ENCODE results near the gene PRKAG2. TPM values are rescaled to one million over a fixed set of nuclear protein-coding genes. Genes with fewer than 3 reads are reported as not detected.

The PRKAG2 gene
- total RNA-seq, 1 donor from 2014 or later: 20.6 TPM

GRCh38 chr7:151781161-151781845, 95.6 kb downstream of the PRKAG2 start:
- Mint-ChIP-seq H3K27me3 (peaks cover 45% of the 10 kb centered on the region), H3K27ac (no peak overlapping the region), H3K36me3 (ENCODE audit: insufficient read depth) (peaks cover 3% of the 10 kb centered on the region), H3K4me3 (ENCODE audit: low read depth) (no peak overlapping the region), H3K4me1 (ENCODE audit: low read depth) (peaks cover 6% of the 10 kb centered on the region), H3K9me3 (ENCODE audit: low read depth) (peaks cover 8% of the 10 kb centered on the region)
- no peak for DNase-seq (ENCODE audit: low spot score, unreplicated experiment)
- no peak for TF ChIP-seq CTCF (IDR thresholded peaks at IDR 0.05; ENCODE audit: unreplicated experiment)

- Mint-ChIP-seq H3K36me3 (ENCODE audit: insufficient read depth) (peaks cover 3% of the 10 kb centered on the region), H3K27me3 (peaks cover 41% of the 10 kb centered on the region), H3K4me3 (ENCODE audit: low read depth) (no peak overlapping the region), H3K4me1 (ENCODE audit: low read depth) (peaks cover 6% of the 10 kb centered on the region), H3K27ac (no peak overlapping the region), H3K9me3 (ENCODE audit: low read depth) (peaks cover 8% of the 10 kb centered on the region)
- no peak for DNase-seq (ENCODE audit: low spot score, unreplicated experiment)
- TF ChIP-seq CTCF (IDR thresholded peaks at IDR 0.05; ENCODE audit: unreplicated experiment): no peak
Measured at GRCh38 chr7:151780631-151781030, 96.3 kb downstream of the PRKAG2 start.

GRCh38 chr7:151779678-151780077, 97.2 kb downstream of the PRKAG2 start:
- peaks cover 3% of the 10 kb centered on the region for H3K4me1 Mint-ChIP-seq (ENCODE audit: low read depth)
- peaks cover 38% of the 10 kb centered on the region for H3K27me3 Mint-ChIP-seq
- H3K27ac Mint-ChIP-seq: no peak overlapping the region
- peaks cover 3% of the 10 kb centered on the region for H3K36me3 Mint-ChIP-seq (ENCODE audit: insufficient read depth)
- no peak overlapping the region for H3K4me3 Mint-ChIP-seq (ENCODE audit: low read depth)
- no peak for DNase-seq (ENCODE audit: low spot score, unreplicated experiment)
- peaks cover 8% of the 10 kb centered on the region for H3K9me3 Mint-ChIP-seq (ENCODE audit: low read depth)
- no peak for TF ChIP-seq CTCF (IDR thresholded peaks at IDR 0.05; ENCODE audit: unreplicated experiment)

- Mint-ChIP-seq H3K27me3 (peaks cover 36% of the 10 kb centered on the region), H3K36me3 (ENCODE audit: insufficient read depth) (peaks cover 3% of the 10 kb centered on the region), H3K4me1 (ENCODE audit: low read depth) (peaks cover 3% of the 10 kb centered on the region), H3K4me3 (ENCODE audit: low read depth) (no peak overlapping the region), H3K9me3 (ENCODE audit: low read depth) (peaks cover 8% of the 10 kb centered on the region), H3K27ac (no peak overlapping the region)
- no peak for TF ChIP-seq CTCF (IDR thresholded peaks at IDR 0.05; ENCODE audit: unreplicated experiment)
- no peak for DNase-seq (ENCODE audit: low spot score, unreplicated experiment)
Measured at GRCh38 chr7:151779255-151779654, 97.7 kb downstream of the PRKAG2 start.

GRCh38 chr7:151777908-151778670, 98.8 kb downstream of the PRKAG2 start:
- no peak for DNase-seq (ENCODE audit: low spot score, unreplicated experiment)
- H3K36me3 Mint-ChIP-seq (ENCODE audit: insufficient read depth): peaks cover 3% of the 10 kb centered on the region
- no peak for TF ChIP-seq CTCF (IDR thresholded peaks at IDR 0.05; ENCODE audit: unreplicated experiment)
- peaks cover 8% of the 10 kb centered on the region for H3K9me3 Mint-ChIP-seq (ENCODE audit: low read depth)
- peaks cover 5% of the 10 kb centered on the region for H3K4me1 Mint-ChIP-seq (ENCODE audit: low read depth)
- peaks cover 30% of the 10 kb centered on the region for H3K27me3 Mint-ChIP-seq
- H3K27ac Mint-ChIP-seq: no peak overlapping the region
- no peak overlapping the region for H3K4me3 Mint-ChIP-seq (ENCODE audit: low read depth)
